Lung microvascular endothelial cell (primary cell): ENCODE measurements around the gene MBNL1. TPM values are rescaled to one million over a fixed set of nuclear protein-coding genes. Genes with fewer than 3 reads are reported as not detected.
"Not testable (repeated sequence)": the region's sequence is repeated elsewhere in the genome, so short reads cannot be mapped to it uniquely, and the experiment has no call there.

Source experiments
- DNase-seq, 2 donors: peaks; one replicate each; pipeline versions ENCODE4 v3.0.0 to v3.0.0-alpha.2; 2010; ENCODE audit warnings: low read depth in 2 of 2
- total RNA-seq: library from RNA; depleted of rRNA; stranded (reverse); fragments of >200 nt; gene quantifications from 2 replicates; pipeline ENCODE4 v1.2.1, GENCODE V29; 2014

MBNL1 gene
- total RNA-seq, 1 donor from 2014 or later = 206 TPM

DNA sequence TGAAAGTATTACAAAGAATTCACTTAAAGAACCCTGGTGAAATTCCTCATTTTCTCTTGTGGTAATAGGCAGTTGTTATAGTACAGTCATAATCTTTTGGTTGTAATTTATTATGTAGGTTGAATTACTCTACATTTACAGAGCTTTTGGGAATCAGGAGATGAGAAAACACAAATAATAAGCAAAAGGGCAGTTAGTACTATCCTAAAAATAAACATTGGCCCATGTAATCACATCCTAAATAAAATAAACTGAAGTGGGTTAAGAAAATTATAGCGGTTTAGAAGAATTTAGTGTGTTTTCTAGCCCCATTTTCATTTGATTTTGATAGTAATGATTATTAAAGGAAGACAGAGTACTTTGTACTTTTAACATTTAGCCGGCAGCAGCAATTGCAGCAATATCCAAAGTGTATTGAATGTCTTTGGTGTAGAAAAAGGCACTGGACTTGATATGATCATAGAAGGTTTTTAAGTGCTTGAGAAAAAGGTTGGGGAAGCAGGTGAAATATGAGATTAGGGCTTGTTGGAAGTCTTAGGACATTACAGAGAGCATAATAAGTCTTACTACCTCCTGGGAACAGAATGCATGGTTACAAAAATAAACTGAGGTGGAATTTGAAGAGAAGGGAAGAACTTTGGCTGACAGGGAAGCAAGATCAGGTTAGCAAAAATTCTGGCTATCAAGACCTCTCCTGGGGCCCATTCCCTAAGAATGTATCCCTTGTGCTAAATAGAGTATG, 79.9 kb downstream of the MBNL1 start:
- DNase-seq = no peak

DNA sequence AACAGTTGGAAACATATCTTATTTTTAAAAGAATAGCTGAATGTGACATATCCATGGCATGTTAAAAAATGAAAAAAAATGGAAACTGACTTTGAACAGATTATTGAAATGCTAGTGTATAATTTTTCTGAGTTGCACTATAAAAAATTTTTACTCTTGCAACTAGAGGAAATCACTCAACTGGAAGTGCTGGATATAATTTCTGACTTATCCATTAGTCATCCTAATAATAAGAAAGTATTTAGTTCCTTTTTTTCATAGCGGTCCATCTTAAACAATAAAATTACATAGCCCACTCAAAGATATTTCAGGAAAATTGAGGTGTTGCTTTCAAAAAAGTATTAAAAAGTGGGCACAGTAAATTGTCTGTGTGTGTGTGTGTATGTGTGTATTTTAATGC, 80.7 kb downstream of the MBNL1 start:
- peak in 1 of 2 donors; percentile 46 for DNase-seq

- DNase-seq = no peak
Observed at GRCh38 chr3:152350139-152350538, 81.4 kb downstream of the MBNL1 start.

GRCh38 chr3:152350776-152351175, 82.0 kb downstream of the MBNL1 start:
- no peak for DNase-seq

- DNase-seq = peak; percentile 36 to 62
Observed at GRCh38 chr3:152352554-152352953, 83.8 kb downstream of the MBNL1 start.

- no peak for DNase-seq
Observed at GRCh38 chr3:152353578-152353977, 84.8 kb downstream of the MBNL1 start.

GRCh38 chr3:152355744-152356665, 87.3 kb downstream of the MBNL1 start:
- no peak for DNase-seq

DNA sequence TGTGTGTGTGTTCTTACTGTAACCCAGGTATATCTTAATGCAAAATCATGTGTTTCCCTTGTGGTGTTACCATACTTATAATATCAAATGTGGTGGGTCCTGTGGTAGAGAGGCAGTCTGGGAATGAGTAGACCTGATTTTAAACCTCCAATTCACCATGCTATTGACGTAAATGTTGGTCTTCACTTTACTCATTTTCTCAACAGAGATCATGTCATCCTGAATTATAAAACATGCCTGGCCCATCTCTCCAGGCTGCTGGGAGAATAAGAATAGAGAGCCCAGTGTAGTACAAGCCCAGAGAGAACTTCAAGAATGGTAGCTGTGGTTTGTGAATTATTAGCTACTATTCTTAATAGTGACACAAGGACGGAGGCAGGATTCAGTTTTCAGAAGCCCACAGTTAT, 88.1 kb downstream of the MBNL1 start:
- no peak for DNase-seq

DNA sequence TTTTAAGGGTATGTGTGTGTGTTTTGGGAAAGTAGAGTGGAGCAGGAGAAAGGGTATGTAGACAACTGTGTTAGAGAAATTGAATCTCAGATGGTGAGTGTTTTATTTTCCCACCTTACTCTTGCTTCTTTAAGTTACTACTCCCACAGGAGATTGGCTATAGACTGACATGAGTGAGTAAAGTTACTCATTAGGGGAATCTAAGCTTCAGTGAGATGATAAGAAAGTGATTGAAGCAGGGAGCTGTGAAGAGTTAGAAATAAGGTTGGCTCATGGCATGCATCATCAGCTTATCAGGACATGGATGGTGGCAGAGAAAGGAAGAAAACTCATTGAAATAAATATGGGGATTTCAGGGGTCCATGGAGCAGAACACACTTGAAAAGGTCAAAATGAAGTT, 88.9 kb downstream of the MBNL1 start:
- DNase-seq = no peak

DNA sequence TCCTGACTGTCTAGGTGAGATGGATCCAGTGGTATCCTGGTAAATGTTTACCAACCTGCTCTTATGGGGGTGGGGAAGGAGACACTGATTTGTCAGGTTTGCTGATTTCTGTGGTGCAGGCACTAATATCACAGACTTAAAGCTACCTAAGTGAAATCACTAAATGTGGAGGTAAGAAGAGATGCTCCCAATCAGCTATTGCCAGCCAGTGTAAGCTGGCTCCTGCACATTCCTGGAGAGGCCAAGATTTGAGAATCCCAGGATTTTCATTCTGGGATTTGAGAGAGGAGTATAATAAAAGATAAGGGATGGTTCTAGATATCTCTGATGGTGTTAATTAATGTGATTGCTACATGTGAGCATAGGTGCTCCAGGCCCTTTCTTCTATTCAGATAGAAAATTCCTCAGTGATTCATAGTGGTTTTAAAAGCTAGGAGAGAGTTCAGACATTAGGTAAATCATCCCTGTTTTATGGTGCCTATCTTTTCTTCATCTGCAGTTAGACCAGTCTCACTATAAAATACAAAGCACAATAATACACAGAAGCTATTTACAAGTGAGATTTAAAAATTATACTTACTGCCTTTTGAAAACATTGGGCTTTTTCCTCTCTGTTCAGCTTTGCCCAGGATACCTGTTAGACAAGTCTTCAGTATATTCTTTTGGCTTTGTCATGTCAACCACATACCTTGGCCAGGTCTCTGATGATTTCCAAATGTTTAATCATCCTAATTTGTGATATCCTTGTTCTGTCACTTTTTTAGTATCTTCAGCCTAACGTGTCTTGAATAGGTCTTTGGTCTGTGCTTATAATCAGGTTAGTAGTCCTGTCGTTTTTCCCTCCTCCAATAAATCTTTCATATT, 90.9 kb downstream of the MBNL1 start:
- DNase-seq = no peak

DNA sequence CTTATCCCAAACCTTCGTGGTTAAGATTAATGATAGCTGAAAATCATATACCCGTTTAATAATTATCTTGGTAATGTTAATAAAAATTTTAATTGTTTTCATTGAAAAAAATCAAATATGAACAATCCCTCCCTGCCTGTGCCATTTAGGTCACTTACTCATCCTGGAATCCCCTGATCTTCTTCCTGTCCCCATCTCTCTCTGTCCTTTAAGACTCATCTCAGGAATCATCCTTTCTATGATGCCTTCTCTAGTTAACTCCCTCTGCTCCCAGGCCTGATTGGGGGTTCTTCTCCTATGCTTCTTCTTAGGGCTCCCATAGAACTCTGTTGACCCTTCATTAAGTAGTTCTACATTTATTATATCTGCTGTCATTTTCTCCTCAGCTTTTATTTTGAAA, 91.6 kb downstream of the MBNL1 start:
- no peak for DNase-seq

DNA sequence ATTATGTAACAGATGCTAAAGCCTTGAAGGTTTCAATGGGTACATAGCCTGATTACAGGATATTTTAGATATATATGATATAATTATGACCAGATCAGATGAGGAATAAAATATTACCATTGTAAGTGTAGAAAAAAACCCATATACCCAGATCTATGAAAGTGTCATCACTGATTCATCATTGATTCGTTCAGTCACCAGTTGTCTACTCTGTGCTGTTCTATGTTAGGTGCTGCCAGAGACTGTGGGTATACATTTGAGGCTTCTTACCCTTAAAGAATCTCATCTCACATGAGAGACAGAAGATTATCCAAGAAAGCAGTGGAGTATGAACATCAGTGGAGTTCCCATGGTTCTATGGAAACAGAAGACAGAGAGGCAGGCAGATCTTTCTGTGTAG, 92.2 kb downstream of the MBNL1 start:
- DNase-seq = no peak

- DNase-seq = no peak
Observed at GRCh38 chr3:152362086-152362485, 93.4 kb downstream of the MBNL1 start.

- DNase-seq = no peak
Observed at GRCh38 chr3:152364237-152364636, 95.5 kb downstream of the MBNL1 start.

DNA sequence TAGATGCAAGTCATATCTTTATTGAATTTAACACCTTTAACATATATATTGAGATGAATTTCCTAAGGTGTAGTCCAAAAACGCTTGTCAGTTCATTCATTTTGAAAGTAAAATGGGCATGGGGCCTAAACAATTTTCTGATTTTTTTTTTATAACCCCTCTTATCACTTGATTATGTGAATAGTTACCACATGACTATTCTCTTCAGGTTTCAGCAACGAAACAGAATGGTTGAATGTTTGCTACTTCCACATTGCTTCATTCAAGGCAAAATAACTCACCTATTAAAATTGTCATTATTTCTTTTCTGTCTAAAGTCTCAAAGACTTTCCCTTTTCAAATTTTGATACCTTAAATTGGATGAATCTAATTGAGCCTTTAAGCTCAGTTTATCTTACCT, 96.4 kb downstream of the MBNL1 start:
- no peak for DNase-seq

DNA sequence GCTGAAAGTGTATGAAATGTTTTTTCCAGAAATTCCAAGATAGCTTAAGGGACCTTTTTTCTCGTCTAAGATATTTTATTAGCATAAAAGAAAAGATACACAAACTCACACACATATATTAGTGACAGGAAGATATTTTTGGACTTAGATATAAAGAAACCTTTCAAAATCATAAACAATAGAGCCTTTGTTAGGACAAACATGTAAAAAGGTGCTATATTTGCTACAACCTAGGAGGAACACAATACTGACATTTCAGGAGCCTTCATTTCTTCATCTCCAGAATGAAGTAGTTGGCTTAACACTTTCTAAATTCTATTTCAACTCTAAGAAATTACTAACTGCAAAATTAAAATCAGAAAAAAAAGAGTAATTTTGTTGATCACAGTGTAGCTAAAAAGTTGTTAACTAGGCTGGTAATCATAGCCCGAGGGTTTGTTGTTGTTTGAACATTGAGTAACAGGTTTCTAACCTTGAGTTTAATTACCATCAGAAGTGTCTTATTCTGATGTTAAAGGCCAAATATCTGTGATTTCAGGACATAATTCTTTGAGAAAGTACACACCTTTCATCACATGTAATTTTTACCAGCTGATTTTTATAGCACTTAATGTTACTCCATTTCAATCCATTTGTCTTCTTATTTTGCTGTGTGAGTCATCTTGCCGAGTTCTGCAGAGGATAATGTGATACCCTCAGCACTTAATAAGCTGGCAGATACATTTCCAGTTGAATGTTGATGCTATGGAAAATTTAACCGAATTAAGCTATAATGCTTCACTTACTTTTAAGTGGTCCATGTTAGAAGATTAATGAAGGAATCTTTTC, 97.3 kb downstream of the MBNL1 start:
- DNase-seq = peak in 1 of 2 donors; percentile 43

DNA sequence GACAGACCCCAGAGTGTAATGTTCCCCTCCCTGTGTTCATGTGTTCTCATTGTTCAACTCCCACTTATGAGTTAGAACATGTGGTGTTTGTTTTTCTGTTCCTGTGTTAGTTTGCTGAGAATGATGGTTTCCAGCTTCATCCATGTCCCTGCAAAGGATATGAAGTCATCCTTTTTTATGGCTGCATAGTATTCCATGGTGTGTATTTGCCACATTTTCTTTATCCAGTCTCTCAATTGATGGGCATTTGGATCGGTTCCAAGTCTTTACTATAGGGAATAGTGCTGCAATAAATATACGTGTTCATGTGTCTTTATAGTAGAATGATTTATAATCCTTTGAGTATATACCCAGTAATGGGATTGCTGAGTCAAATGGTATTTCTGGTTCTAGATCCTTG, 98.5 kb downstream of the MBNL1 start:
- not testable (repeated sequence) for DNase-seq

DNA sequence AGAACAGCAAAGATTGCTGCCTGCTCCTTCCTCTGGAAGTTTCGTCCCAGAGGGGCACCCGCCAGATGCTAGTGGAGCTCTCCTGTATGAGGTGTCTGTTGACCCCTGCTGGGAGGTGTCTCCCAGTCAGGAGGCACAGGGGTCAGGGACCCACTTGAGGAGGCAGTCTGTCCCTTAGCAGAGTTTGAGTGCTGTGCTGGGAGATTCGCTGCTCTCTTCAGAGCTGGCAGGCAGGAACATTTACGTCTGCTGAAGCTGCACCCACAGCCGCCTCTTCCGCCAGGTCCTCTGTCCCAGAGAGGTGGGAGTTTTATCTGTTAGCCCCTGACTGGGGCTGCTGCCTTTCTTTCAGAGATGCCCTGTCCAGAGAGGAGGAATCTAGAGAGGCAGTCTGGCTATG, 103.9 kb downstream of the MBNL1 start:
- DNase-seq = not testable (repeated sequence)

- DNase-seq = no peak
Observed at GRCh38 chr3:152373379-152373778, 104.7 kb downstream of the MBNL1 start.

DNA sequence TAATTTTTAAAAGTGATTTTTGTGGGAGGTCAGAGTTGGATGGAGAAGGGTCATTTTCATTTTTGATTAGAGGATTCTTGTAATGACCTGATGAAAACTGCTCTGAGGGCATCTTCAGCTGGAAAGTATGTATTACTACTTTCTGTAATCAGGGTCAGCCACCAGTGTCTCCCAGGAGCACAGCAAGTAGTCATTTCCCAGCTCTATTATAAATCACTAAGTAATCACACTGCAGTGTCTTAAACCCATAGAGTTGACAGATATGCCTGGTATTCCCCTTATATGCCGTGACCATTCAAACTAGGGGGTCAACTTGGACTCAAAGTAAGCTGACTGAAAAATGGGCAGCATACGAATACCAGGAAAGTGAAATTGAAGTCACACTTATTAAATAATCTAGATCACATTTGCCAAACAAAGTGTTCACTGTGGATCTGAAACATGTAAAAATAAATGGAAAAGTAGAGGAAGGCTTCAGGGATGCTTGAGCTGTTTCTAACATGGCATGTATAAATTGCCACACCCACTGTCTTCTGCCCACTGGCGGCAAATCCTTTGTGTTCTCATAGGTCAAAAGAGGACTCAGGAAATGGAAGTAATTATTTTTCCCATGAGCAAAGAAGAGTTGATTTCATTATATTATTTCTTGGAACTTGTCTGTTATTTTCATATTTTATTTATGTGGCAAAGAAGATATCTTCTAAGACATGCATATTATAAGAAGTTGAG, 105.7 kb downstream of the MBNL1 start:
- DNase-seq = peak in 1 of 2 donors; percentile 41
